K562 (cell line): ENCODE measurements around the gene GGTLC2. TPM values are rescaled to one million over a fixed set of nuclear protein-coding genes. Genes with fewer than 3 reads are reported as not detected.
A peak's percentile ranks its signal among the peaks of the same experiment; 100 is the strongest.
"Not testable (repeated sequence)": the region's sequence is repeated elsewhere in the genome, so short reads cannot be mapped to it uniquely, and the experiment has no call there.

Experiments
- ATAC-seq: fragments of 200-7000 bp; cut with Tn5 transposase; 3 replicates; pipeline ENCODE4 v1.9.1; 2020; ENCODE audit warnings: moderate library complexity
- BruUV-seq: library from RNA; stranded (reverse); fragments of 400-500 nt; replicated peaks from 2 replicates; lab custom pipeline; 2021; lab: Mats Ljungman, UMichigan
- CTCF ChIA-PET: fragments of 300-600 bp; formaldehyde crosslinking; extraction: SDS; loops from one replicate; lab custom pipeline; 2021; ENCODE audit warnings: low intra/inter-chr PET ratio; lab: Yijun Ruan, JAX
- POLR2A ChIA-PET: fragments of 300-600, 350-650 bp; sonication (Branson Sonifier 250); formaldehyde crosslinking; extraction: SDS; loops from one replicate; lab custom pipeline; 2021; ENCODE audit warnings: antibody characterized with exemption, inconsistent platforms; lab: Yijun Ruan, JAX
- DNase-seq, 4 experiments: peaks; one replicate each; pipeline versions ENCODE4 v3.0.0 to v3.0.0-alpha.2; 2011 to 2018; ENCODE audit warnings: low spot score in 3 of 4, mixed read lengths in 3 of 4; ENCODE audit errors: extremely low read depth in 1 of 4
- FAIRE-seq: peaks from 2 replicates; lab custom pipeline; 2011; peaks lifted over from hg19 to GRCh38; lab: Jason Lieb, UNC
- H2AFZ ChIP-seq: 2 replicates; pipeline ENCODE4 v1.6.0; 2011; ENCODE audit warnings: low read depth, low read length, control low read depth, inconsistent platforms
- H3K27ac ChIP-seq: fragments of 200-600 bp; 3 replicates; pipeline ENCODE4 v1.8.0; 2011; ENCODE audit warnings: low read depth, mild to moderate bottlenecking, control low read depth, inconsistent platforms, low read length, moderate library complexity, mixed read lengths; ENCODE audit errors: extremely low read depth
- H3K27me3 ChIP-seq, 2 experiments: fragments of 300-600 bp in 1 of 2; 2 replicates in 1 of 2; 3 replicates in 1 of 2; pipeline versions ENCODE4 v1.6.0 to v1.8.0; 2011; ENCODE audit warnings: inconsistent platforms in 2 of 2, low read length in 2 of 2, mild to moderate bottlenecking in 1 of 2, mixed read lengths in 1 of 2, moderate library complexity in 1 of 2; ENCODE audit not compliant: control insufficient read depth in 2 of 2, insufficient read depth in 2 of 2
- H3K36me3 ChIP-seq: fragments of 300-600 bp; 3 replicates; pipeline ENCODE4 v1.8.0; 2011; ENCODE audit warnings: mild to moderate bottlenecking, low read length, inconsistent platforms; ENCODE audit not compliant: control insufficient read depth, insufficient read depth
- H3K4me1 ChIP-seq, 2 experiments: fragments of 200-600 bp in 1 of 2; replicated peaks in 1 of 2; 2 replicates in 1 of 2; 3 replicates in 1 of 2; pipeline versions ENCODE4 v1.5.1 to v1.8.0; 2011; ENCODE audit warnings: inconsistent platforms in 2 of 2, low read length in 2 of 2, mild to moderate bottlenecking in 1 of 2, mixed read lengths in 1 of 2, moderate library complexity in 1 of 2; ENCODE audit not compliant: control insufficient read depth in 2 of 2, insufficient read depth in 2 of 2
- H3K4me2 ChIP-seq: 2 replicates; pipeline ENCODE4 v1.6.1; 2011; ENCODE audit warnings: low read length, control low read depth, inconsistent platforms, mixed read lengths; ENCODE audit not compliant: insufficient read depth
- H3K4me3 ChIP-seq: fragments of 200-600 bp; sonication (generic), shearing (Covaris generic); 2 replicates; pipeline ENCODE4 v1.5.1; 2016; ENCODE audit warnings: control low read depth, inconsistent platforms
- H3K79me2 ChIP-seq: fragments of 200-600 bp; 3 replicates; pipeline ENCODE4 v1.8.0; 2011; ENCODE audit warnings: low read length, inconsistent platforms; ENCODE audit not compliant: control insufficient read depth, insufficient read depth
- H3K9ac ChIP-seq, 2 experiments: 2 replicates each; pipeline versions ENCODE4 v1.6.0 to v1.6.1; 2011; ENCODE audit warnings: low read depth in 2 of 2, low read length in 2 of 2, control low read depth in 1 of 2, inconsistent platforms in 1 of 2, mild to moderate bottlenecking in 1 of 2, mixed read lengths in 1 of 2; ENCODE audit not compliant: insufficient read depth in 1 of 2
- H3K9me1 ChIP-seq: one replicate; pipeline ENCODE4 v1.6.0; 2011; ENCODE audit warnings: inconsistent platforms, mild to moderate bottlenecking, low read length, moderate library complexity; ENCODE audit not compliant: control insufficient read depth, insufficient read depth
- H3K9me3 ChIP-seq: replicated peaks from 2 replicates; pipeline ENCODE4 v1.5.1; 2011; ENCODE audit warnings: low read depth, low read length, inconsistent platforms; ENCODE audit not compliant: control insufficient read depth, insufficient read depth
- H4K20me1 ChIP-seq: replicated peaks from 2 replicates; pipeline ENCODE4 v1.6.1; 2011; ENCODE audit warnings: low read length, inconsistent platforms, mixed read lengths; ENCODE audit not compliant: control insufficient read depth, insufficient read depth
- CAMTA2 ChIP-seq: fragments of 250-450 bp; sonication (Bioruptor Pico); conservative IDR thresholded peaks from 2 replicates; pipeline ENCODE4 v1.5.1; 2022
- ELF4 ChIP-seq: fragments of 450-650 bp; formaldehyde crosslinking; IDR thresholded peaks from 2 replicates; pipeline ENCODE4 v1.4.0; 2022; ENCODE audit warnings: missing genetic modification characterization
- MAZ ChIP-seq, 2 experiments: fragments of 450-650 bp in 1 of 2; sonication (generic) in 1 of 2; formaldehyde crosslinking; IDR thresholded peaks in 1 of 2; conservative IDR thresholded peaks in 1 of 2; 2 replicates each; pipeline versions ENCODE4 v1.4.0 to v1.5.0; 2020; ENCODE audit warnings: mild to moderate bottlenecking in 1 of 2, missing genetic modification reagents in 1 of 2
- SMAD3 ChIP-seq: fragments of 450-650 bp; formaldehyde crosslinking; conservative IDR thresholded peaks from 2 replicates; pipeline ENCODE4 v1.4.0; 2020; ENCODE audit warnings: mild to moderate bottlenecking
- ZBTB17 ChIP-seq: fragments of 450-650 bp; formaldehyde crosslinking; IDR thresholded peaks from 2 replicates; pipeline ENCODE4 v1.4.0; 2020; ENCODE audit warnings: mild to moderate bottlenecking
- WGBS: fragments of 100-300 bp; shearing (Covaris generic); methylation state at CpG from one replicate; pipeline ENCODE4 v1.1.6; 2016; ENCODE audit warnings: low coverage, mixed read lengths; ENCODE audit not compliant: insufficient coverage; ENCODE audit errors: missing lambda C conversion rate; 5-methylcytosine and 5-hydroxymethylcytosine counted together
- in situ Hi-C: fragments of 300-500 bp; cut with MboI; formaldehyde crosslinking; loops from 4 replicates; pipeline ENCODE4 v1.15.0; 2018; ENCODE audit warnings: inconsistent platforms, mixed read lengths
- intact Hi-C: fragments of 100-400 bp; cut with micrococcal nuclease; formaldehyde crosslinking; loops from 2 replicates; pipeline ENCODE4 v1.14.2; 2022
- polyA plus RNA-seq, 8 experiments: library from polyadenylated mRNA; depleted of rRNA in 4 of 8; stranded (reverse) in 5 of 8; unstranded in 3 of 8; fragments of >200 nt; fragmentation: Nextera tagmentation in 2 of 8; fragmentation: Illumina TruSeq in 1 of 8; extraction: Ambion mirVana in 2 of 8; extraction: Trizol in 1 of 8; gene quantifications; 2 replicates each; pipeline versions ENCODE4 v1.2.1 to v1.2.3, GENCODE V29; 2011 to 2014; ENCODE audit warnings: inconsistent platforms in 1 of 8, missing spikeins in 1 of 8
- total RNA-seq, 7 experiments: library from RNA; depleted of rRNA in 6 of 7; stranded (reverse); fragments of >200 nt in 6 of 7; fragmentation: Illumina TruSeq in 2 of 7; extraction: Trizol in 2 of 7; gene quantifications; 2 replicates each; pipeline versions ENCODE4 v1.2.1 to v1.2.3, GENCODE V29; 2011 to 2021; ENCODE audit warnings: low replicate concordance in 1 of 7
- TF ChIP-seq, protein P1 (sequence below): fragments of 250-450 bp; sonication (Bioruptor Pico); IDR thresholded peaks from 2 replicates; pipeline ENCODE4 v1.4.0; 2020

GGTLC2 gene
- total and polyA plus RNA-seq, 9 of the 15 experiments (the other 6 are each of a cell fraction or from before 2014, with no cell fraction given), result not detected

DNA sequence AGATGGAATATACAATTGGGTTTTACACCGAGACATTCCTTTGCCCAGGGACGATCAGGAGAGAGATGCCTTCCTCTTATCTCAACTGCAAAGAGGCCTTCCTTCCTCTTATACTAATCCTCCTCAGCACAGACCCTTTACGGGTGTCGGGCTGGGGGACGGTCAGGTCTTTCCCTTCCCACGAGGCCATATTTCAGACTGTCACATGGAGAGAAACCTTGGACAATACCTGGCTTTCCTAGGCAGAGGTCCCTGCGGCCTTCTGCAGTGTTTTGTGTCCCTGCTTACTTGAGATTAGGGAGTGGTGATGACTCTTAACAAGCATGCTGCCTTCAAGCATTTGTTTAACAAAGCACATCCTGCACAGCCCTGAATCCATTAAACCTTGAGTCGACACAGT is 5.3 kb downstream of the GGTLC2 start (continued):
- peak; percentile 68; the same call in 1 of the 2 replicates for TF ChIP-seq CAMTA2 (CRISPR knock-in tag)
- TF ChIP-seq, protein P1, sequence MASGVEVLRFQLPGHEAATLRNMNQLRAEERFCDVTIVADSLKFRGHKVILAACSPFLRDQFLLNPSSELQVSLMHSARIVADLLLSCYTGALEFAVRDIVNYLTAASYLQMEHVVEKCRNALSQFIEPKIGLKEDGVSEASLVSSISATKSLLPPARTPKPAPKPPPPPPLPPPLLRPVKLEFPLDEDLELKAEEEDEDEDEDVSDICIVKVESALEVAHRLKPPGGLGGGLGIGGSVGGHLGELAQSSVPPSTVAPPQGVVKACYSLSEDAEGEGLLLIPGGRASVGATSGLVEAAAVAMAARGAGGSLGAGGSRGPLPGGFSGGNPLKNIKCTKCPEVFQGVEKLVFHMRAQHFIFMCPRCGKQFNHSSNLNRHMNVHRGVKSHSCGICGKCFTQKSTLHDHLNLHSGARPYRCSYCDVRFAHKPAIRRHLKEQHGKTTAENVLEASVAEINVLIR (CRISPR knock-in tag), result peak; percentile 51; the same call in 1 of the 2 replicates
- peak in 1 of 2 experiments; percentile 86; a peak in 2 of 4 replicates for TF ChIP-seq MAZ (CRISPR knock-in tag; conservative IDR thresholded peaks at IDR 0.05 in 1 of 2, IDR thresholded peaks at IDR 0.05 in 1 of 2)
- peak; percentile 76; the same call in 1 of the 2 replicates for TF ChIP-seq ELF4
- TF ChIP-seq ZBTB17 (CRISPR knock-in tag), result peak; percentile 84; the same call in 1 of the 2 replicates
- peak; percentile 84 for TF ChIP-seq SMAD3

DNA sequence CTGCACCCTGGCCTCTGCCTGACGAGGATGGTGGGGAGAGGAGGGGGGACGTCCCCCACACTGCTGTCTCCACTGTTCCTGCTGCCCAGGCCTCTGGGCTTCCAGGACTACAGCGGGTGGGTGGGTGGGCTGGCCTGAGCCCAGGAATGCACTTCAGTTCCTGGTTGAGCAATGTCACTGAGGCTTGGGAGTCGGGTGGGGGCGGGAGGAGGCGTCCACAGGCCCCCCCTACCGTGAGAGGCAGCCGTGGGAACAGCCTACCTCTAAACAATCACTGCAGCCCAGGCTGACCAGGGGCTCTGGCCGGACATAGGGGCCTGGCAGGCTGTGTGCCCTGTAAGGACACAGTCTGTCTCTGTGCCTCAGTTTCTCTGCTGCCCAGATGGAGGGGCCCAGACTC is 6.0 kb downstream of the GGTLC2 start:
- H3K4me2 ChIP-seq, in situ Hi-C loops, ATAC-seq, H4K20me1 ChIP-seq, H3K79me2 ChIP-seq, POLR2A ChIA-PET, H2AFZ ChIP-seq, H3K9ac ChIP-seq, BruUV-seq, H3K9me1 ChIP-seq, H3K27ac ChIP-seq, H3K36me3 ChIP-seq, H3K9me3 ChIP-seq, H3K4me3 ChIP-seq, FAIRE-seq, CTCF ChIA-PET, DNase-seq: not testable (repeated sequence)
- intact Hi-C loops, result loop anchor here (5.0 kb wide), 1 partner anchor 72 kb away; no protein-coding TSS in a partner anchor
- Histone ChIP-seq H3K27me3 (peaks cover 7 to 38% of the 10 kb centered on the region in 2 experiments; a peak in 4 of 5 replicates), H3K4me1 (peaks cover 0 to 32% of the 10 kb centered on the region in 2 experiments; a peak in 3 of 5 replicates)
- WGBS, result 7% methylated on average over 3 of the region's 9 CpGs
